Germinal center (tissue), 1 donor: Measurements from ENCODE around the gene RND3.

Experiments used
- DNase-seq: peaks from one replicate; pipeline ENCODE4 v3.0.0; 2012; ENCODE audit warnings: mixed read lengths, low spot score

The RND3 gene

GRCh38 chr2:150475479-150476250, 11.8 kb downstream of the RND3 start:
- no peak for DNase-seq

- DNase-seq = no peak
Measured at GRCh38 chr2:150474326-150475074, 13.0 kb downstream of the RND3 start.

DNA sequence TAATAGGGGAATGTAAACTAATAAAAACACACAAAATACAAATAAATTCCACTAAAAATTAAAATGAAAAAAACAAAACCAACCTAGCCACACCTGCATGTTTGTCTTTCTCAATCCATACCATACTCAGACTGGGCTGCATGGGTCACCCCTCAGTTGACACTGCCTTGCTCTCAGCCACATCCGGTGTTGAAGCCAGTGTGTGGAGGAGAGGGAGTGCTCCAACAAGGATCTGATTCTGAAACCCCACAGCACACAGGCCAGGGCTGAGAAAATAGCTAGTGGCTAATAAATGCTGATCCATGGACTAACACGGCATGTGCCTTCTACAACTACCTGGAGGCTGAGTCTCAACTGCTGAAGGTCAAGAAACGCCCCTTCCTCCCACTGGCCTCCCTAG, 13.7 kb downstream of the RND3 start:
- no peak for DNase-seq

DNA sequence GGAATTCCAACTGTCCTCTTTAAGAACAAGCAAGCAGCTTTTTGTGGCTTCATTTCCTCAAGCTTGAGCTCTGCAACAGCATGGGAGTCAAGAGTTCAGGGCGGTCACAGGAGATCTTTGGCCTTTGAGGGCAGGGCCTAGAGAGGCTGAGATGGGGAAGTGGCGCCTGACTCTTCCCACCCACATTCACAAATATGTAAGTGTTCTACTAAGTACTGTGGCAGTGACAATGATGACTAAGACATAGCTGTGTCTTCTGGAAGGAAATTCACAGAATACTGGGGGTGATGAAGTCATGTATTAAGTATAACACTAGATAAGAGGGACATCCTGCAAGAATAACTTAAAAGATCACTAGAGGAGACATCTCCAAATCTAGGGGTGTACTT, 15.0 kb downstream of the RND3 start:
- DNase-seq = no peak

- no peak for DNase-seq
Measured at GRCh38 chr2:150471813-150472510, 15.5 kb downstream of the RND3 start.

DNA sequence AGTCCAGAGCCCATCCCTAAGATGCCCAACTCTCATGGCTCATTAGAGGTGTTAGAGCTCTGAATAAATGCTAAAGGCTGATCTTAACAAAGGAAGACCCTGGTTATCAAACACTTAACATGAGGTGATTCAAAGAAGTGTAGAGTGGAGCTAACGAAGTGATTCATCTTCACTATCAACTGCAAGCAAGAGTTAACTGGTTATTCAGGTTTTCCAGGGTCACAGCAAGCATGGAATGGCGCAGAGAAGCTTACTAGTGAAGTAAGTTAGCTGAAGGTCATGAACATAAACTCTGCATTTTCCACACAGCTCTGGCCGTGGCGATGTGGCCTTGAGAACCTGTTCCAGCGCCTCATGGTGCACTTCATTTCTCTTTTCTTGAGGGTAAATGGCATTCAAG, 17.0 kb downstream of the RND3 start:
- DNase-seq = no peak

- no peak for DNase-seq
Measured at GRCh38 chr2:150469706-150470274, 17.7 kb downstream of the RND3 start.

DNA sequence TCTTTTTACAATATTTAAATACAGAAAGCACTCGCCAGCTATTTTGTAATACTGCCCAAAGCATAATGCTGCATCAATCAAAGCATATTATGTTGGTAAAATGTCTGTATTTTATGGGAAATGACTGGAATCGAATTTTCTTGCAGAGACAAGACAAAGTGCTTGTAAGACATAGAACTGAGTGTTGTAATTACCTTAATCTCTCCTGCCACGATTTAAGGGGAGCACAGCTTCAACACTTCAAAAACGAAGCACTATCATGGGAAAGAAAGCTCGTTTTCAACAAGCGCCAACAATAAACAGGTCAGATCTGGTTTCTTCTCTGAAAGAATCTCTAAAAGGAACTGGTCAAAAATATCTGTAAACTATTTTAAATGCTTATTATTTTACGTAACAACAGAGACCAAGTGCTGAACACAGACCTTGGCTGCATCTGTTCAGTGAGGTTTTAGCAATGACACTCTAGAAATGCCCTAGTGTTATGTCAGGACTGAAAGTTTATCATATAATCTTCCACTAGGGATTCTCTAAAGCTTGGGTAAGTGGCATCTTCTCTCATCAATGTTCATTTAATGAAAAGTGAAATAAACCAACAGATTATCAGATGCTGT, 19.0 kb downstream of the RND3 start:
- DNase-seq = no peak

GRCh38 chr2:150467621-150467963, 19.9 kb downstream of the RND3 start:
- no peak for DNase-seq

DNA sequence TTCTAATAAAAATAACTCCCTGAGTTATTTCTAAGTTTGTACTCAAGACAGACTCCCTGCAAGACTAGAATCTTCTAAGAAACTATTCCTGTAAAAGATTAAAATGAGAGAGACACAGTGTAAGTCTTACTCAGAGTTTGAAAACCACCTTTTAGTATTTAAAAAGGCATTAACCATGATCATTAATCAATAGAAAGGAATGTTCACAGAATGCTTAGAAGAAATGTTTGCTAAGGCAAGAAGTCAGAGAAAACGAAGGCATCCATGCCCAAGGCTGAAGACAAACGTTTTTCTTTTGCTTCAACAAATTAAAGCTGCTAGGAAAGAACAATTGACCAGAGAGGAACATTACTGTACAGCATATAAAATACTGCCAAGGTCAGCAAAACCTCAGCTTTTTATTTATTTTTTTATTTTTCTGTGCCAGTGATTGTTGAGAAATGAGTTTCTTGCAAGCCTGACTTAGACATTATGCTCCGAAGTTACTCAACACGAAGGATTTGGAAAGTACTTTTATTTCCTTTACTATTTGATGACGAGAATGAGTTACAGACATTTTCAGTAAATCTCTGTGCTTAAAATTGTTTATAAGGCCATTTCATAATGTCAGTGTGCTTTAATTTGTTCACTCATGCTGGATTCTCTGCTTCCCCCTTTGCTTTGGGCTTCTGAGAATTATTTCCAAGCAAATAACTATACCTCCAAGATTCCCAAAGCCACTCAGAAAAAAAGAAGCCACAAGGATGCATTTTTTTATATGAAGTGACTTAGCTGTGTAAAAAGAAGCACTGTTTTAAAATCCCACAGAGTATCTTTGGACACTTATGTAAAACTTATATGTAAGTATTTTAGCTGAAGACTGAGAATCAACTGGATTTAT, 20.5 kb downstream of the RND3 start:
- DNase-seq = no peak

- no peak for DNase-seq
Measured at GRCh38 chr2:150465703-150466569, 21.5 kb downstream of the RND3 start.

DNA sequence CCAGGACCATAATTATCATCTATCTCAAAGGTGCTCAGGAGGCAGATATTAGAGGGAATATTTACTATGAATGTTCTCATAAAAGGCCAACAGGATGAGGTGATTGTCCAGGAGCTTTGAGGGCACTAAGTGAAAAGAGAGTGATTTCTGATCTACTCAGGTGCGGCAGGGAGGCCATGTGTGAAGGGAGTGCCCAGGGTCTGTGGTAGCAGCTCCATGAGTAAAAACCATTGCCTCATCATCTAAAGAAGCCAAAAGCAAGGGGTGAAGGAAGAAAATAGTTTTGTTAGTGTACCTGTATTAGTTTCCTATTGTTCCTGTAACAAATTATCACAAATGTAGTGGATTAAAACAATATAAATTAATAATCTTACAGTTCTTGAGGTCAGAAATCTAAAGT, 22.5 kb downstream of the RND3 start:
- no peak for DNase-seq

GRCh38 chr2:150464270-150464669, 23.2 kb downstream of the RND3 start:
- DNase-seq = no peak

- DNase-seq = no peak
Measured at GRCh38 chr2:150462770-150463169, 24.7 kb downstream of the RND3 start.

DNA sequence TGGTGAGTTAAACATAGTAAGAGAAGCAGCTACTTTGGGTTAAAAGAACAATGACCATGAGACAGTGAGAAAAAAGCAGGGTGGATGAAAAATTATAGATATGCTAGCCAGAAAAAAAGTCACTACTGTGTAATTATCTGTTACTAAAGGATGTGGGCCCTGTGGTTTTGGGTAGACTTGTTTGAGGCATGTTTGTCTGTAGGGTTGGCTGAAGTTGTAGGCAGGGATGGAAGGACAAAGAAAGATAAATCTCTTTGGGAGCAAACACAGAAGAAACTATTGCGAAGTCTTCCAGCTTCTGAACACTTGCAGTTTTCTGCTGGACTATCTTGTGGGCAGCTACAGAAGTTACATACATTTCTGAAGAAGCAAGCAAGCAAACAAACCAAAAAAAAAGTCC, 28.2 kb downstream of the RND3 start:
- no peak for DNase-seq

- no peak for DNase-seq
Measured at GRCh38 chr2:150450765-150451164, 36.7 kb downstream of the RND3 start.

DNA sequence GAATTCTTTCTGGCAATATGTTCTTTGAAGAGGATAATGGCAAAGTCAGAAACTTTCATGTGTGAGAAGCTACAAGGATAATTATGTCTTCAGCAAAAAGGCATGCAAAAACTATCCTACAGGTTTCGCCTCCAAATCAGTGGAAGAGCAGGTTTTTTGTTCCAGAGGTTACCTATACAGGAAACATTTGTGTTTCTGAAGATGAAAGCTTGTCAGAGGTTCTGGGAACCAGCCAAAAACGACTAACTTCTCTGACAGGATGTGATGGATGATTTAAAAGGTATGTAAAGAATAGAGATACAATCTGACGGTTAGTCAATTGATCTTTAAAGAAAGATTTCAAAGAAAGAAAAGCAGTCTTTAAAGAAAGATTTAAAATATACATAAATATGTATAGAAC, 37.6 kb downstream of the RND3 start:
- DNase-seq = no peak

- DNase-seq = no peak
Measured at GRCh38 chr2:150445398-150445797, 42.1 kb downstream of the RND3 start.

GRCh38 chr2:150442484-150442883, 45.0 kb downstream of the RND3 start:
- no peak for DNase-seq

DNA sequence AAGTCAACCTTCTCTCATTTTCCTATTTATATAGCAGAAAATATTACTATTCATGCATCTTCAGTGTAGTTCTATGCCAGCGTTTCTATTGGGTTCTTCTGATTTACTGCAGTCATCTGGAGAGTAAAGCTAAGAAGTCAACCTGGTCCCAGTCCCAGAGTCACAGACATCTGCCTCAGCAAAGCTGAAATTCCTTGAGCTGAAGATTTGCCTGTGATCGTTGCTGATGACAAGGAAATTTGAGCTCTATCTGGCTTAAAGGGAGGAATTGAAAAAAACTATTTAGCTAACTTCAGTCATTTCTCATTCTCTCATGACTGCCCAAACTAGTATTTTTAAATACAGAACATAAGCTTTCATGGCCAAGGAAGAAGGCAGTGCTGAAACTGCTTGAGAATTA, 45.7 kb downstream of the RND3 start:
- DNase-seq = no peak
